IPS DF 19.7 (cell line): ENCODE results near the gene SEMA7A.

ENCODE experiments used
- DNase-seq: peaks from one replicate; pipeline ENCODE4 v3.0.0-alpha.2; 2013; ENCODE audit warnings: low read depth, low spot score

The SEMA7A gene

GRCh38 chr15:74387141-74387541, 46.6 kb downstream of the SEMA7A start:
- DNase-seq = no peak

GRCh38 chr15:74386496-74387140, 47.1 kb downstream of the SEMA7A start:
- no peak for DNase-seq

GRCh38 chr15:74385733-74386132, 48.0 kb downstream of the SEMA7A start:
- no peak for DNase-seq

- DNase-seq = no peak
Observed at GRCh38 chr15:74384881-74385643, 48.7 kb downstream of the SEMA7A start.

- no peak for DNase-seq
Observed at GRCh38 chr15:74384566-74384880, 49.2 kb downstream of the SEMA7A start.

GRCh38 chr15:74383695-74384565, 49.8 kb downstream of the SEMA7A start:
- DNase-seq = no peak

GRCh38 chr15:74383286-74383685, 50.5 kb downstream of the SEMA7A start:
- no peak for DNase-seq

GRCh38 chr15:74382004-74382816, 51.5 kb downstream of the SEMA7A start:
- no peak for DNase-seq

- no peak for DNase-seq
Observed at GRCh38 chr15:74381481-74381880, 52.3 kb downstream of the SEMA7A start.

GRCh38 chr15:74381190-74381453, 52.6 kb downstream of the SEMA7A start:
- DNase-seq = no peak

GRCh38 chr15:74380361-74381189, 53.2 kb downstream of the SEMA7A start:
- DNase-seq = no peak

GRCh38 chr15:74378848-74379247, 54.9 kb downstream of the SEMA7A start:
- no peak for DNase-seq

- no peak for DNase-seq
Observed at GRCh38 chr15:74377831-74378766, 55.7 kb downstream of the SEMA7A start.

GRCh38 chr15:74376825-74377581, 56.8 kb downstream of the SEMA7A start:
- DNase-seq = no peak

GRCh38 chr15:74376226-74376625, 57.5 kb downstream of the SEMA7A start:
- DNase-seq = no peak

GRCh38 chr15:74375303-74375693, 58.5 kb downstream of the SEMA7A start:
- DNase-seq = no peak

GRCh38 chr15:74374648-74375302, 59.0 kb downstream of the SEMA7A start:
- no peak for DNase-seq
